ENCODE measurements around the gene SOCS1.

- TF ChIP-seq POLR2AphosphoS5 (IDR thresholded peaks at IDR 0.05; ENCODE audit: low read depth, low read length) (no peak), SIN3A (IDR thresholded peaks at IDR 0.05; ENCODE audit: borderline replicate concordance, insufficient read depth, low read length) (no peak), TAF1 (IDR thresholded peaks at IDR 0.05; ENCODE audit: borderline replicate concordance, insufficient read depth, low read length) (no peak), REST (IDR thresholded peaks at IDR 0.05; ENCODE audit: insufficient read depth in 1 of 2, low read depth in 2 of 2, low read length in 2 of 2) (no peak)
Observed at GRCh38 chr16:11215935-11216556, 40.0 kb downstream of the SOCS1 start.

Data from PFSK-1 (cell line).